ENCODE data around the gene ZBTB4.

Gene ZBTB4

DNA sequence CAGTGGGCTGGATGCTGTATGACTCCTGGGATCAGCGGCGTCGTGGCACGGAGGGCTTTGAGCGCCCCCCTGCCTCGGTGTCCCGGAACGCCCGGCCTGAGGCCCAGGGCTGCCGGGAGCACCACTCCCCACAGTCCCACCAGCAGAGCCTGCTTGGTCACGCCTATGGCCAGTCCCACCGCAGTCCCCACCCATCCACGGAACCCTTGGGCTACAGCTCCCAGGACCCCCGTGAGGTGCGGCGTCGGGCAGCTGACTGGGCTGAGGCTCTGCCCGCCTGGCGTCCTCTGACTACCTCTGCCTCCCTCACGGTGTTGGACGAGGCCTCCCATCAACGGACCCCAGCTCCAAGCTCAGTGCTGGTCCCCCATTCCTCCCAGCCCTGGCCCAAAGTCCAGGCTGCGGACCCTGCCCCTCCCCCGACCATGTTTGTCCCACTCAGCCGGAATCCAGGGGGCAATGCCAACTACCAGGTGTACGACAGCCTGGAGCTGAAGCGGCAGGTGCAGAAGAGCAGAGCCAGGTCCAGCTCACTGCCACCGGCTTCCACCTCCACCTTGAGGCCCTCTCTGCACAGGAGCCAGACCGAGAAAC lies 52.4 kb downstream of the ZBTB4 start:
- Histone ChIP-seq H3K9ac (ENCODE audit: low read length) (no peak overlapping the region), H3K27ac (ENCODE audit: low read depth, low read length) (no peak overlapping the region), H3K36me3 (ENCODE audit: low read length) (no peaks in the 10 kb centered on the region), H3K4me2 (ENCODE audit: low read depth, low read length, poor library complexity, severe bottlenecking) (no peak overlapping the region), H3F3A (ENCODE audit: insufficient read depth) (no peaks in the 10 kb centered on the region), H3K4me3 (ENCODE audit: insufficient read depth, low read length, poor library complexity, severe bottlenecking) (no peak overlapping the region), H3K27me3 (ENCODE audit: low read length) (no peaks in the 10 kb centered on the region), H3K79me2 (ENCODE audit: insufficient read depth, low read length) (no peaks in the 10 kb centered on the region), H3K9me3 (ENCODE audit: insufficient read depth, low read length) (no peaks in the 10 kb centered on the region), H4K20me1 (ENCODE audit: low read depth, low read length) (no peaks in the 10 kb centered on the region), H3K9me2 (replicated peaks; ENCODE audit: insufficient read depth, low read length) (no peaks in the 10 kb centered on the region), H2AFZ (ENCODE audit: low read depth, low read length, severe bottlenecking) (no peak overlapping the region)
- no peak for TF ChIP-seq EZH2phosphoT487 (conservative IDR thresholded peaks at IDR 0.05; ENCODE audit: low read length)
- TF ChIP-seq, protein P1, sequence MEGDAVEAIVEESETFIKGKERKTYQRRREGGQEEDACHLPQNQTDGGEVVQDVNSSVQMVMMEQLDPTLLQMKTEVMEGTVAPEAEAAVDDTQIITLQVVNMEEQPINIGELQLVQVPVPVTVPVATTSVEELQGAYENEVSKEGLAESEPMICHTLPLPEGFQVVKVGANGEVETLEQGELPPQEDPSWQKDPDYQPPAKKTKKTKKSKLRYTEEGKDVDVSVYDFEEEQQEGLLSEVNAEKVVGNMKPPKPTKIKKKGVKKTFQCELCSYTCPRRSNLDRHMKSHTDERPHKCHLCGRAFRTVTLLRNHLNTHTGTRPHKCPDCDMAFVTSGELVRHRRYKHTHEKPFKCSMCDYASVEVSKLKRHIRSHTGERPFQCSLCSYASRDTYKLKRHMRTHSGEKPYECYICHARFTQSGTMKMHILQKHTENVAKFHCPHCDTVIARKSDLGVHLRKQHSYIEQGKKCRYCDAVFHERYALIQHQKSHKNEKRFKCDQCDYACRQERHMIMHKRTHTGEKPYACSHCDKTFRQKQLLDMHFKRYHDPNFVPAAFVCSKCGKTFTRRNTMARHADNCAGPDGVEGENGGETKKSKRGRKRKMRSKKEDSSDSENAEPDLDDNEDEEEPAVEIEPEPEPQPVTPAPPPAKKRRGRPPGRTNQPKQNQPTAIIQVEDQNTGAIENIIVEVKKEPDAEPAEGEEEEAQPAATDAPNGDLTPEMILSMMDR (IDR thresholded peaks at IDR 0.05; ENCODE audit: insufficient read depth, low read length, poor library complexity, severe bottlenecking) = no peak

DNA sequence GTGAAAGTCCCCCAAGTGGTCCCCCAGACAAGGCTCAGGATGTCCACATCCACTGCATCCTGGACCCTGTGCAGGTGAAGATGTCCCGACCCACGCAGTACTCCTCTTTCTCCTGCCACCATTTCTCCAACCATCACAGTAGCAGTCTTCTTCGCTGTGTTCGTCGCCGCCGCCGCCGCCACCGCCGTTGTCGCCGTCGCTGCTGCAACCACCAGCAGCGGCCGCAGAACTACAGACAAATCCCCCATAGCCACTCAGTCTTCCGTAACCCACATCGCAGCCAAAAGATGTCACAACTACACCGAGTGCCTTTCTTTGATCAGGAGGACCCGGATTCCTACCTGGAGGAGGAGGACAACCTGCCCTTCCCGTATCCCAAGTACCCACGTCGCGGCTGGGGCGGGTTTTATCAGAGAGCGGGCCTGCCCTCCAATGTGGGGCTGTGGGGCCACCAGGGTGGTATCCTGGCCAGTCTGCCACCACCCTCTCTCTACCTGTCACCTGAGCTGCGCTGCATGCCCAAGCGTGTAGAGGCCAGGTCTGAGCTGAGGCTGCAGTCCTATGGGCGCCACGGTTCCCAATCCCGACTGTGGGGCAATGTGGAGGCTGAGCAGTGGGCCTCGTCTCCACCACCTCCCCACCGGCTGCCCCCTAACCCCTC lies 53.1 kb downstream of the ZBTB4 start:
- H3K9ac ChIP-seq (ENCODE audit: low read length) = no peak overlapping the region
- H3K9me3 ChIP-seq (ENCODE audit: insufficient read depth, low read length) = no peaks in the 10 kb centered on the region
- H3K4me3 ChIP-seq (ENCODE audit: insufficient read depth, low read length, poor library complexity, severe bottlenecking) = no peak overlapping the region
- no peak overlapping the region for H2AFZ ChIP-seq (ENCODE audit: low read depth, low read length, severe bottlenecking)
- no peaks in the 10 kb centered on the region for H3F3A ChIP-seq (ENCODE audit: insufficient read depth)
- no peak overlapping the region for H3K27ac ChIP-seq (ENCODE audit: low read depth, low read length)
- H3K79me2 ChIP-seq (ENCODE audit: insufficient read depth, low read length) = no peaks in the 10 kb centered on the region
- H4K20me1 ChIP-seq (ENCODE audit: low read depth, low read length) = no peaks in the 10 kb centered on the region
- H3K4me2 ChIP-seq (ENCODE audit: low read depth, low read length, poor library complexity, severe bottlenecking) = no peak overlapping the region
- H3K27me3 ChIP-seq (ENCODE audit: low read length) = no peaks in the 10 kb centered on the region
- TF ChIP-seq, protein P1 (IDR thresholded peaks at IDR 0.05; ENCODE audit: insufficient read depth, low read length, poor library complexity, severe bottlenecking) = no peak
- TF ChIP-seq EZH2phosphoT487 (conservative IDR thresholded peaks at IDR 0.05; ENCODE audit: low read length) = no peak
- H3K36me3 ChIP-seq (ENCODE audit: low read length) = no peaks in the 10 kb centered on the region
- no peaks in the 10 kb centered on the region for H3K9me2 ChIP-seq (replicated peaks; ENCODE audit: insufficient read depth, low read length)

DNA sequence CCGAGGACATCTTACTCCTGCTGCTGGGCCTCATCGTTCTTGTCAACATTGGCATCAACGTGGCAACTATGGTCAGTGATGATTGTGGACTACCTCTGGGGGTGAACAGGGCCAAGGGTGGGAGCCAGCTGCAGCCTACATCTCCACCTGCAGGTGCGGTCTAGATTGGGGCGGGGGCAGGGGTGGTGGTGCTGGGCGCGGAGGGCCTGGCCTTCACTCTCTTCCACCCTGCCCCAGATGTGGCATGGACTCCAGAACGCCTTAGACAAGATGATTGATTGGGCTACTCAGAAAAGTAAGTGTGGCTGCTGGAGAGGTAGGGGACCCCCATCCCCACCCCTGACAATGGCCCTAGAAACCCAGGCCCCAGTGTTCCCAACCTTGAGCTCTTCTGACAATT lies 53.7 kb downstream of the ZBTB4 start:
- Histone ChIP-seq H3K9ac (ENCODE audit: low read length) (no peak overlapping the region), H3K27me3 (ENCODE audit: low read length) (no peaks in the 10 kb centered on the region), H4K20me1 (ENCODE audit: low read depth, low read length) (no peaks in the 10 kb centered on the region), H3K9me2 (replicated peaks; ENCODE audit: insufficient read depth, low read length) (no peaks in the 10 kb centered on the region), H3K79me2 (ENCODE audit: insufficient read depth, low read length) (no peaks in the 10 kb centered on the region), H3K4me3 (ENCODE audit: insufficient read depth, low read length, poor library complexity, severe bottlenecking) (no peak overlapping the region), H3K9me3 (ENCODE audit: insufficient read depth, low read length) (no peaks in the 10 kb centered on the region), H3F3A (ENCODE audit: insufficient read depth) (no peaks in the 10 kb centered on the region), H3K27ac (ENCODE audit: low read depth, low read length) (no peak overlapping the region), H2AFZ (ENCODE audit: low read depth, low read length, severe bottlenecking) (no peak overlapping the region), H3K36me3 (ENCODE audit: low read length) (no peaks in the 10 kb centered on the region), H3K4me2 (ENCODE audit: low read depth, low read length, poor library complexity, severe bottlenecking) (no peak overlapping the region)
- no peak for TF ChIP-seq EZH2phosphoT487 (conservative IDR thresholded peaks at IDR 0.05; ENCODE audit: low read length)
- TF ChIP-seq, protein P1 (IDR thresholded peaks at IDR 0.05; ENCODE audit: insufficient read depth, low read length, poor library complexity, severe bottlenecking) = no peak

Data from SU-DHL-6 (cell line).